ENCODE results near the gene MYL7.

The MYL7 gene

DNA sequence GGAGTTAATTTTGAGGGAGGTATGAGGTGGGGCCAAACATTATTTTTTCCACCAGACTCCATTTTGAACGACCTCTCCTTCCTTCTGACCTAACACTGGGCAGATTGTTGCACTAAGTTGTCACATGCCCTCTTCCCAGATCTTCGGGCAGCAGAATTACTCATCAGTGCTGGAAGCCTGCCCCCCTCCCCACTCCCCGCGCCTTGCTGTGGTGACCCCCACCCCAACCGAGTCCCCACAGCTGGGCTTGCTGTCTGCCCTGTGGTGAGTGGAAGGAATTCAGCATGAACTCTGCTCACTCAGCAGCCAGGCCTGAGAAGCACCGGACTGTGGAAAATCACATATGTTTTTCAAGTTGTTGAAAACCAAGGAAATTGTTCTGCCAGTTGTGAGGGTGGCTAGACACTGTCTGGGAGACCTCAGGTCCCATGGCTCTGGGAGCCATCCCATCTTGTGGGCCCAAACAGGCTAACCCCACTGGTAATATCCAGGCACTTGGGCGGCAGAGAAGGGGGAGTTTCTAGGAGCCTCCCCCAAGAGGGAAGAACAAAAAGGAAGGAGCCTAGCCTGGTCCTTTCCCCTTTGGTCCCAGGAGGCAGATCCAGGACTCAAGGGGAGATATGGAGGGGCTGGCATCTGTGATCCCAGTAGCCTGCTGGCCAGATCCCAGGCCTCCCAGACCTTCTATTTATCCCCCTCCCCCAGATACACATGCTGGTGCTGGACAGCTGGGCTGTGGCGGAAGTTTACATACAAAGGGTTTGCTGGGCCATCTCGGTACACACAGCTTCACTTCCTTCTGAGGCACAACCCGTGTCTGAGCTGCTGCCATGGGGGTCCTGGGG, 40.5 kb downstream of the MYL7 start:
- no peak for DNase-seq (ENCODE audit: low spot score)

DNA sequence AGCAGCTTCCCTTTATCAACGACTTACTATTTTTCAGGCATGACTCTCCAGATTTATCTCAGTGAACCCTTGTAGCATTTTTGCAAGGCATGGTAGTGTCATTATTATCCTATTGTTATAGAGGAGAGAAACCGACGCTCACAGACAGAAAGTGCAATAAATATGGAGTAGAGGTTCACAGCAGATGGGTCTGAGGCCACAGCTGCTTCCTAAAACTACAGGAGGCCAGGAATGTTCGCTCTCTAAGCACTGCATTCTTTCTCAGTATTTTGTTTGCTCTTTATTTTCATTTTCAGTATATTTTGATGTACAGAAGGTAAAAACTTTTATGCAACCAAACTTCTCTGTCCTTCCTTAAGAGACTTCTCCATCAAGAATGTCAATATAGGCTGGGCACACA, 41.5 kb downstream of the MYL7 start:
- no peak for DNase-seq (ENCODE audit: low spot score)

DNA sequence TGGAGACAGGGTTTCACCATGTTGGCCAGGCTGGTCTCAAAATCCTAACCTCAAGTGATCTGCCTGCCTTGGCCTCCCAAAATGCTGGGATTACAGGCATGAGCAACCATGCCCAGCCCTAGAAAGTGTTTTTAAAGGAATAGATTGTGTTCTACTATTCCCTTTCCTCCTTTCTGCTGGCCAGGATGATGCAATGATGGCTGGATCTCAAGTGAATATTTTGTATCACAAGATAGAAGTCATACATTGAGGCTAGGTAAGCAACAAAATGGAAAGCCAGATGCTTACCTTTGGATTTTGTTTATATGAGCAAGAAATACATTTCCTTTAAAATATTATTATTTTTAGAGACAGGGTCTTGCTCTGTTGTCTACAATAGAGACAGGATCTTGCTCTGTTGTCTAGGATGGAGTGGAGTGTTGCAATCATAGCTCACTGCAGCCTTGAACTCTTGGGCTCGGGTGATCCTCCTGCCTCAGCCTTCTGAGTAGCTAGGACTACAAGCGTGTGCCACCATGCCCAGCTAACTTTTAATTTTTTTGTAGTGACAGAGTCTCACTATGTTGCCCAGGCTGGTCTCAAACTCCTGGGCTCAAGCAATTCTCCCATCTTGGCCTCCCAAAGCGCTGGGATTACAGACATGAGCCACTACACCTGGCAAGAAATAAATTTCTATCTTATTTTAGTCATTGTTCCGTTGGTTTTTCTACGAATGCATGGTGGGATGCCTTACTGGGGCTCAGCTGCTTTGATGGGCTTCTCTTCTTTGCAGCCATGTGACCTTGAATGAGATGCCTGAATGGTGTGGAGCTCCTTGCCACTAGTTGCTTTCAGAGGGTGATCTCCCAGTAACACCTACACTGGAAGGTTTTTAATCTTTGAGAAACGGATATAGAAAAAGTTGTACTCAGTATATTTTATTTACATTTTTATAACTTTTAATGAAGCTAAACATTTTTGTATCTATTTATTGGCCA, 42.8 kb downstream of the MYL7 start:
- no peak for DNase-seq (ENCODE audit: low spot score)

DNA sequence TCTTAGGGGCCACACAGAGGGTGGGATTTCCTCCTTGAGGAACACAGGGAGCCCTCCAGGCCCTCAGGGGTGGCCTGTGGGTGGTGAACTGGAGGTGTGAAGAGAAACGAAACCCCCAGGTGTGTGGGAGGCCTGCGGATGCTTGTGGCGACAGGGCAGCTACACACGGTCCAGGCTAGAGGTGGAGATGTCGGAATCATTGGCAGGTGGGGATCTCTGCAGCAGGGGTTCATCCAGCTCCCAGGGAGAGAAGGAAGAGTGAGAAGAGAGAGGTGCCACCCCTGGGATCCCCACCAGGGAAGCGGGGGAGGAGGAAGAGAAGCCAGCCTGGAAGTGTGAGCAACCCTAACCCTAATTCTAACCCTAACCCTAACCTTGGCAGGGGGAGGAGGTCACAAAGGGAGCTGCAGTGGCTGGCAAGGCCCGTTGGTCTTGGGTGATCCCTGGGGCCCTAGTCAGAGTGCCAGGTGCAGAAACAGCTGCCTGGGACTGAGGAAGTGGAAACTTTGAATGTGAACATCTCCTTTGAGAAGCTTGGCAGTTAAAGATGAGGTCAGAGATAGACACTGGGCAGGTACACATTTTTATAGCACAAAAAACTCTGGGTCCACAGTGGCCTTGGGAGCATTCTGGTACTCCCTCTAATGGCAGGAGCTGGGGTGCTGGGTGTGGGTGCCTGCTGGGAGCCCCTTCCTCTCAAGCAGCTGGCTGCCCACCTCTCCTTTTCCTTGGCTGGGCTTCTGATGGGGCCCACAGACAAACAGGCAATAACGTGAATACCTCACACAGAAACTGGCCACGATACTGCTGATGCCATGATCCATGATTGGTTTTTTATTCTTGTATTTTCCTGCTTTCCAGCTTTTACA, 43.8 kb downstream of the MYL7 start:
- no peak for DNase-seq (ENCODE audit: low spot score)

DNA sequence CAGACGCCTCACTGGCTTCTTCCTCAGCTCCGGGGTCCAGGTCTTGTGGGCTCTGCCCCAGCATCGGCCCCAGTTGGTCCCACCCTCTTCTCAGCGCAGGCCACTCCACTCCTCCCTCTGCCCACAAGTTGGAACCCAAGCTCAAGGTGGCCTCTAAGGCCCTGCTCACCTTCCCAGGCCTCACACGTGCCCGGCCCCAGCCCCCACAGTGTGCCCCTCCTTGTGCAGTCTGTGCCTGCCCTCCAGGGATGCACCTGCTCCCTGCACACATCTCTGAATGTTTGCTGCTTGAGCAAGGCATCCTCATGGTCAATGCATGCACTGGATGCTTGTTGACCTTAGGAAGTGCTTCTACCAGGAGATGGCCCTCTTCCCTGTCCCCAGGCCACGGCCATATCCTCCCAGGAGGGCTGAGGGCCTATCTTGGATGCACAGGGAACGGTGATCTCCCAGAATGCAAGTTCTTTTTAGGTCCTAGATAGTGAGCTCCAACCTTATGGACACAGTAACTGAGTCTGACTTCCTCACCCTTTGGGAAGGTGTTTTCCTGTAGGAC, 44.7 kb downstream of the MYL7 start:
- no peak for DNase-seq (ENCODE audit: low spot score)

DNA sequence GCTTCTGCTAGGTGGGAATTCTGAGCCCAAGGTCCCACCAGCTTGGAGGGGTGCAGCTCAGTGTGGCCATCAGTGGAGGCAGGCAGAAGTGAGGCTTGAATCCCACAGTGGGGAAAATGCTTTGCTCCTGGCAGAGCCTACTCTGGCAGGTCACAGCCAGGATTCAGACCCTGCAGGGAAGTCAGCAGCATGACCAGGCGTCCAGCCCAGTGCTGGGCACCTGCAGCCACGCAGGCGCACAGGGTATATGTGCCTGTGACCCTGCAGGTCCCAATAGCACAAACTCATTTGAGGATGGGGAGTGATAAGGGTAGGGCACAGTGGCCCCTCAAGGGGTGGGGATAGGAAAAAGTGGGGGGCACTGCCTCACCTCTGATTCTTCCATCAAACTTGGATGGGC, 45.4 kb downstream of the MYL7 start:
- no peak for DNase-seq (ENCODE audit: low spot score)

DNA sequence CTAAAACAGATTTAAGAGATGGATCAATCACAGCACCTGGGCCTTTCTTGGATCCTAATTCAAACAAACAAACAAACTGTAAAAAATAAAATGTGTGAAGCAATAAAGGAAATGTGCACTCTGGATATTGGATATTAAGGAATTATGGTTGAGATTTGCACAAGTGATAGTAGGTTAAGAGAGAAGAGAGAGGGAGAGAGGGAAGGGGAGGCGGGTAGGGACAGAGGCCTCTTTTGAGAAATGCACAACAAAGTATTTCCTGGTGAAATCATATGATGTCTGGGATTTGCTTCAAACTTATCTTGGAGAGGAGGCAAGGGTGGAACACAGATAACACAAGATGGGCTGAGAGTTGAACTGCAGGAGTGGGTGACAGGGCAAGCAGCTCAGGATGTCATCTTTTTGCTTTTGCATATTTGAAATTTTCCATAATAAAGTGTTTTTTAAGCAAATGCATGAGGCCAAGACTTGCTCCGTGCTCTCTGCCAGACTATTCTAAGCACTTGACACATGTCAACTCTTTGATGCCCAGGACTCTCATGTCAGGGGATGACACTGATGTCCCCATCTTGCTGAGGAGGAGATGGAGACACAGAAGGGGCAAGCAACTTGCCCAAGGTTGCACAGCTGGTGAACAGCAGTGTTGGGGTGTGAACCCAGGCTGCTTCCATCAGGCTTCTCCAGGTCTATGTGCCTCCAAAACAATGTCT, 46.1 kb downstream of the MYL7 start:
- DNase-seq (ENCODE audit: low spot score) = no peak

DNA sequence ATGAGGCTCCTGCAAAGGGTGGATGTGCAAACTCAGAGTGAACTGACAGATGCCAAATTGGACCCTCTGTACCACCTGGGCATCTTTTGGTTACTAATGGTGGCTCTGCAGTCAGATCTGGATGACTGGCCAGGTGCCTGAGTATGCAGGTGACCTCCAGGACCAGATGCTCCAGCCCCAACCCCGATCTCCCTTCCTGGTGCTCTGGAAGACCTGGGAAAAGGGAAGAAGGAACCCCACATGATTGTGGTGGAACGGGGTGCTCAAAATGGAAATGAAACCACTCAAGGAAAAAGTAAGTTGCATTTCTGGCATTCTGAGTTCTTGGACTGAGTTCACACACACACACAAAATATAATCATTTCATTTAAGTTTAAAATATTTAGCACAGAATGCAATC, 46.8 kb downstream of the MYL7 start:
- DNase-seq (ENCODE audit: low spot score) = no peak

DNA sequence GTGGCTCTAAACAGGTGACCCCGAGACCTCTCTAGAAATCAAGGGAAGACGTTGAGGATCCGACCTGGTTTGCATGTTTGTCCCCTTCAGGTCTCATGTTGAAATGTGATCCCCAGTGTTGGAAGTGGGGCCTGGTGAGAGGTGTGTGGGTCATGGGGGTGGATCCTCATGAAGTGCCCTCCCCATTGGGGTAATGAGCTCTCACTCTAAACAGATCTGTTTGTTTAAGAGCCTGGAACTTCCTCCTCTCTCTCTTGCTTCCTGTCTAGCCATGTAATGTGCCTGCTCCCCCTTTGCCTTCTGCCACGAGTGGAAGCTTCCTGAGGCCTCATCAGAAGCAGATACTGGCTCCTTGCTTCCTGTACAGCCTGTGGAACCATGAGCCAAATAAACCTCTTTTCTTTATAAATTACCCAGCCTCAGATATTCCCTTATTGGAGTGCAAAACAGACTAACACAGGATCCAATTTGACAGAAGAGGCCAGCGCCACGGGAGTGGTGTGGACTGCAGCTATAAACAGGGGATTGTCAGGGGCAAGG, 48.0 kb downstream of the MYL7 start:
- no peak for DNase-seq (ENCODE audit: low spot score)
